HAP-1 (cell line): Measurements from ENCODE around the gene POLN.

ENCODE experiments used
- DNase-seq, 2 experiments: peaks; one replicate each; pipeline ENCODE4 v3.0.0-alpha.2; 2016 to 2020; ENCODE audit warnings: low spot score in 2 of 2
- H3K27me3 ChIP-seq: fragments of 250-450 bp; sonication (Bioruptor Pico); 2 replicates; pipeline ENCODE4 v1.5.1; 2020; ENCODE audit warnings: low read depth, mild to moderate bottlenecking, moderate library complexity
- H3K36me3 ChIP-seq: fragments of 250-450 bp; sonication (Bioruptor Pico); replicated peaks from 2 replicates; pipeline ENCODE4 v1.5.1; 2020; ENCODE audit warnings: mild to moderate bottlenecking
- H3K4me1 ChIP-seq: fragments of 250-450 bp; sonication (Bioruptor Pico); 2 replicates; pipeline ENCODE4 v1.5.1; 2020; ENCODE audit warnings: mild to moderate bottlenecking
- H3K4me3 ChIP-seq: fragments of 250-450 bp; sonication (Bioruptor Pico); 2 replicates; pipeline ENCODE4 v1.5.1; 2020; ENCODE audit warnings: mild to moderate bottlenecking, moderate library complexity
- H3K9me3 ChIP-seq: fragments of 250-450 bp; sonication (Bioruptor Pico); 2 replicates; pipeline ENCODE4 v1.5.1; 2020; ENCODE audit warnings: mild to moderate bottlenecking, moderate library complexity
- in situ Hi-C: fragments of 300-500 bp; cut with MboI; formaldehyde crosslinking; loops from 3 replicates; pipeline ENCODE4 v1.14.3; 2020; ENCODE audit warnings: low sequenced_read_pairs, inconsistent platforms, mixed read lengths

POLN gene

GRCh38 chr4:2241410-2242353 lies at the start of gene POLN, which contains the start of gene HAUS3:
TSS of gene POLN (minus strand) at chr4:2242121. CDS start at chr4:2229231, 12,890 bp downstream.
TSS of gene HAUS3 (minus strand) at chr4:2242121. CDS start at chr4:2240946, 1,175 bp downstream.
- peak; percentile 96 to 99 for DNase-seq
- Histone ChIP-seq H3K4me1 (peaks cover 32% of the 10 kb centered on the region), H3K4me3 (peak within 1 kb of the TSS; percentile 85), H3K27me3 (no peaks in the 10 kb centered on the region), H3K36me3 (peaks cover 12% of the 10 kb centered on the region), H3K9me3 (no peaks in the 10 kb centered on the region)
- in situ Hi-C loops = no loop called here

GRCh38 chr4:2290974-2291704 lies 49.2 kb upstream of the POLN start:
- in situ Hi-C loops = no loop called here
- no peak for DNase-seq
- H3K27me3 ChIP-seq = no peaks in the 10 kb centered on the region
- no peak overlapping the region for H3K4me3 ChIP-seq
- no peaks in the 10 kb centered on the region for H3K4me1 ChIP-seq
- no peaks in the 10 kb centered on the region for H3K36me3 ChIP-seq
- no peaks in the 10 kb centered on the region for H3K9me3 ChIP-seq

- no peak for DNase-seq
- in situ Hi-C loops = no loop called here
- Histone ChIP-seq H3K36me3 (no peaks in the 10 kb centered on the region), H3K27me3 (no peaks in the 10 kb centered on the region), H3K4me1 (no peaks in the 10 kb centered on the region), H3K4me3 (no peak overlapping the region), H3K9me3 (no peaks in the 10 kb centered on the region)
Measured at GRCh38 chr4:2290488-2290887, 48.6 kb upstream of the POLN start.

- Histone ChIP-seq H3K4me3 (no peak overlapping the region), H3K4me1 (no peaks in the 10 kb centered on the region), H3K27me3 (no peaks in the 10 kb centered on the region), H3K36me3 (no peaks in the 10 kb centered on the region), H3K9me3 (no peaks in the 10 kb centered on the region)
- in situ Hi-C loops = no loop called here
- no peak for DNase-seq
Measured at GRCh38 chr4:2289955-2290333, 48.0 kb upstream of the POLN start.

- in situ Hi-C loops = no loop called here
- Histone ChIP-seq H3K36me3 (no peaks in the 10 kb centered on the region), H3K4me1 (no peaks in the 10 kb centered on the region), H3K4me3 (no peak overlapping the region), H3K9me3 (no peaks in the 10 kb centered on the region), H3K27me3 (no peaks in the 10 kb centered on the region)
- no peak for DNase-seq
Measured at GRCh38 chr4:2289311-2289954, 47.5 kb upstream of the POLN start.

- no peaks in the 10 kb centered on the region for H3K27me3 ChIP-seq
- in situ Hi-C loops = no loop called here
- H3K36me3 ChIP-seq = no peaks in the 10 kb centered on the region
- no peak for DNase-seq
- no peak overlapping the region for H3K4me3 ChIP-seq
- no peaks in the 10 kb centered on the region for H3K4me1 ChIP-seq
- H3K9me3 ChIP-seq = no peaks in the 10 kb centered on the region
Measured at GRCh38 chr4:2288051-2288541, 46.2 kb upstream of the POLN start.

GRCh38 chr4:2287594-2287915 lies 45.6 kb upstream of the POLN start:
- no peaks in the 10 kb centered on the region for H3K36me3 ChIP-seq
- H3K4me3 ChIP-seq = no peak overlapping the region
- no peaks in the 10 kb centered on the region for H3K4me1 ChIP-seq
- in situ Hi-C loops = no loop called here
- DNase-seq = no peak
- no peaks in the 10 kb centered on the region for H3K9me3 ChIP-seq
- H3K27me3 ChIP-seq = no peaks in the 10 kb centered on the region

- DNase-seq = no peak
- Histone ChIP-seq H3K27me3 (no peaks in the 10 kb centered on the region), H3K36me3 (no peaks in the 10 kb centered on the region), H3K9me3 (no peaks in the 10 kb centered on the region), H3K4me1 (no peaks in the 10 kb centered on the region), H3K4me3 (no peak overlapping the region)
- in situ Hi-C loops = no loop called here
Measured at GRCh38 chr4:2286904-2287593, 45.1 kb upstream of the POLN start.

- DNase-seq = no peak
- H3K36me3 ChIP-seq = no peaks in the 10 kb centered on the region
- H3K4me3 ChIP-seq = no peak overlapping the region
- no peaks in the 10 kb centered on the region for H3K4me1 ChIP-seq
- H3K27me3 ChIP-seq = no peaks in the 10 kb centered on the region
- H3K9me3 ChIP-seq = no peaks in the 10 kb centered on the region
- in situ Hi-C loops = no loop called here
Measured at GRCh38 chr4:2285613-2286381, 43.9 kb upstream of the POLN start.

- in situ Hi-C loops = no loop called here
- H3K4me3 ChIP-seq = no peak overlapping the region
- H3K27me3 ChIP-seq = no peaks in the 10 kb centered on the region
- H3K9me3 ChIP-seq = no peaks in the 10 kb centered on the region
- DNase-seq = no peak
- no peaks in the 10 kb centered on the region for H3K4me1 ChIP-seq
- H3K36me3 ChIP-seq = no peaks in the 10 kb centered on the region
Measured at GRCh38 chr4:2284934-2285612, 43.2 kb upstream of the POLN start.

- no peaks in the 10 kb centered on the region for H3K36me3 ChIP-seq
- H3K4me1 ChIP-seq = no peaks in the 10 kb centered on the region
- in situ Hi-C loops = no loop called here
- no peaks in the 10 kb centered on the region for H3K27me3 ChIP-seq
- no peak for DNase-seq
- H3K4me3 ChIP-seq = no peak overlapping the region
- no peaks in the 10 kb centered on the region for H3K9me3 ChIP-seq
Measured at GRCh38 chr4:2284161-2284933, 42.4 kb upstream of the POLN start.

GRCh38 chr4:2283199-2283711 lies 41.3 kb upstream of the POLN start:
- Histone ChIP-seq H3K4me1 (no peaks in the 10 kb centered on the region), H3K4me3 (no peak overlapping the region), H3K9me3 (no peaks in the 10 kb centered on the region), H3K36me3 (no peaks in the 10 kb centered on the region), H3K27me3 (no peaks in the 10 kb centered on the region)
- no peak for DNase-seq
- in situ Hi-C loops = no loop called here
